H1 (cell line): ENCODE measurements around the gene WBP1L. TPM values are rescaled to one million over a fixed set of nuclear protein-coding genes. Genes with fewer than 3 reads are reported as not detected.
A peak's percentile ranks its signal among the peaks of the same experiment; 100 is the strongest.

Experiments
- CTCF ChIA-PET: fragments of 300-600 bp; sonication (Branson Sonifier 250); formaldehyde crosslinking; loops from one replicate; lab custom pipeline; 2021; ENCODE audit not compliant: partially characterized antibody; lab: Charles Lee
- POLR2A ChIA-PET: fragments of 300-600 bp; sonication (Branson Sonifier 250); formaldehyde crosslinking; loops from one replicate; lab custom pipeline; 2021; ENCODE audit warnings: inconsistent platforms; ENCODE audit not compliant: partially characterized antibody; lab: Charles Lee
- DNase-seq, 2 experiments: peaks; one replicate each; pipeline versions ENCODE4 v3.0.0 to v3.0.0-alpha.2; 2010 to 2022; ENCODE audit warnings: low spot score in 2 of 2, low read depth in 1 of 2, mixed read lengths in 1 of 2
- FAIRE-seq: peaks from 2 replicates; lab custom pipeline; 2011; peaks lifted over from hg19 to GRCh38; lab: Jason Lieb, UNC
- H2AFZ ChIP-seq: 2 replicates; pipeline ENCODE4 v1.8.1; 2012; ENCODE audit warnings: low read length, inconsistent platforms
- H2AK5ac ChIP-seq: 2 replicates; pipeline ENCODE4 v1.6.1; 2013; ENCODE audit warnings: low read depth, low read length
- H2BK120ac ChIP-seq: replicated peaks from 2 replicates; pipeline ENCODE3; 2013; ENCODE audit warnings: low read depth, low read length, inconsistent platforms
- H2BK12ac ChIP-seq: 2 replicates; pipeline ENCODE4 v1.6.1; 2013; ENCODE audit warnings: low read depth, low read length
- H2BK15ac ChIP-seq: 2 replicates; pipeline ENCODE4 v1.6.1; 2013; ENCODE audit warnings: low read length
- H2BK20ac ChIP-seq: 2 replicates; pipeline ENCODE4 v1.6.1; 2013; ENCODE audit warnings: low read length
- H2BK5ac ChIP-seq: 2 replicates; pipeline ENCODE4 v1.6.1; 2013; ENCODE audit warnings: low read depth, low read length
- H3K14ac ChIP-seq: 2 replicates; pipeline ENCODE4 v1.6.1; 2013; ENCODE audit warnings: inconsistent platforms; ENCODE audit not compliant: insufficient read length
- H3K18ac ChIP-seq: 2 replicates; pipeline ENCODE4 v1.6.1; 2013; ENCODE audit warnings: low read length; ENCODE audit errors: extremely low read depth
- H3K23ac ChIP-seq: 2 replicates; pipeline ENCODE4 v1.6.1; 2013; ENCODE audit warnings: inconsistent platforms; ENCODE audit not compliant: insufficient read length
- H3K23me2 ChIP-seq: 2 replicates; pipeline ENCODE4 v1.6.1; 2013; ENCODE audit warnings: low read depth, low read length
- H3K27ac ChIP-seq: 2 replicates; pipeline ENCODE4 v1.6.1; 2011; ENCODE audit warnings: low read depth, low read length, inconsistent platforms
- H3K27me3 ChIP-seq, 4 experiments: replicated peaks in 1 of 4; 1 replicate in 1 of 4; 2 replicates in 3 of 4; pipeline versions ENCODE4 v1.6.1 to v1.8.1; 2011 to 2013; ENCODE audit warnings: low read length in 3 of 4, mild to moderate bottlenecking in 3 of 4, inconsistent platforms in 2 of 4, mixed read lengths in 2 of 4, moderate library complexity in 1 of 4; ENCODE audit not compliant: control insufficient read depth in 3 of 4, insufficient read depth in 3 of 4; ENCODE audit errors: extremely low read depth in 1 of 4
- H3K36me3 ChIP-seq, 4 experiments: 2 replicates each; pipeline versions ENCODE4 v1.6.1 to v1.8.1; 2011 to 2013; ENCODE audit warnings: mild to moderate bottlenecking in 4 of 4, low read length in 3 of 4, moderate library complexity in 2 of 4, control low read depth in 1 of 4, inconsistent platforms in 1 of 4; ENCODE audit not compliant: insufficient read depth in 4 of 4, control insufficient read depth in 2 of 4
- H3K4ac ChIP-seq: replicated peaks from 2 replicates; pipeline ENCODE3; 2013; ENCODE audit warnings: low read length, low read depth, mixed read lengths, inconsistent platforms; ENCODE audit not compliant: insufficient read length
- H3K4me1 ChIP-seq, 4 experiments: replicated peaks in 1 of 4; 1 replicate in 1 of 4; 2 replicates in 3 of 4; pipeline versions ENCODE4 v1.6.1 to v1.8.1; 2011 to 2013; ENCODE audit warnings: low read length in 3 of 4, inconsistent platforms in 2 of 4, mixed read lengths in 1 of 4; ENCODE audit not compliant: insufficient read depth in 4 of 4, control insufficient read depth in 3 of 4
- H3K4me2 ChIP-seq, 2 experiments: 2 replicates each; pipeline versions ENCODE4 v1.6.1 to v1.8.1; 2011 to 2013; ENCODE audit warnings: low read depth in 2 of 2, low read length in 2 of 2, control low read depth in 1 of 2, inconsistent platforms in 1 of 2, mild to moderate bottlenecking in 1 of 2; ENCODE audit not compliant: insufficient read depth in 1 of 2
- H3K4me3 ChIP-seq, 4 experiments: fragments of 200-600, 300-600 bp in 1 of 4; sonication (generic), shearing (Covaris generic), sonication (Bioruptor Twin) in 1 of 4; 2 replicates each; pipeline versions ENCODE4 v1.5.1 to v1.8.1; 2011 to 2016; ENCODE audit warnings: low read length in 4 of 4, low read depth in 3 of 4, control low read depth in 2 of 4, inconsistent platforms in 2 of 4, mild to moderate bottlenecking in 2 of 4, mixed read lengths in 1 of 4, moderate library complexity in 1 of 4; ENCODE audit not compliant: insufficient read depth in 2 of 4; ENCODE audit errors: extremely low read depth in 1 of 4
- H3K56ac ChIP-seq: replicated peaks from 2 replicates; pipeline ENCODE3; 2013; ENCODE audit warnings: low read depth, mild to moderate bottlenecking, mixed read lengths, low read length, inconsistent platforms; ENCODE audit not compliant: insufficient read length
- H3K79me1 ChIP-seq: 2 replicates; pipeline ENCODE4 v1.6.1; 2013; ENCODE audit warnings: low read depth, low read length, control low read depth
- H3K79me2 ChIP-seq, 2 experiments: 2 replicates each; pipeline versions ENCODE4 v1.6.1 to v1.8.1; 2012 to 2013; ENCODE audit warnings: low read length in 2 of 2, mild to moderate bottlenecking in 2 of 2, inconsistent platforms in 1 of 2; ENCODE audit not compliant: insufficient read depth in 2 of 2, control insufficient read depth in 1 of 2
- H3K9ac ChIP-seq, 4 experiments: replicated peaks in 1 of 4; 1 replicate in 1 of 4; 2 replicates in 3 of 4; pipeline versions ENCODE4 v1.6.1 to v1.8.1; 2011 to 2013; ENCODE audit warnings: low read depth in 3 of 4, low read length in 3 of 4, control low read depth in 2 of 4, mild to moderate bottlenecking in 2 of 4, moderate library complexity in 2 of 4, inconsistent platforms in 1 of 4; ENCODE audit errors: extremely low read depth in 1 of 4
- H3K9me3 ChIP-seq, 2 experiments: 2 replicates each; pipeline versions ENCODE4 v1.6.1 to v1.8.1; 2012 to 2013; ENCODE audit warnings: mild to moderate bottlenecking in 2 of 2, moderate library complexity in 2 of 2, control low read depth in 1 of 2, inconsistent platforms in 1 of 2, low read depth in 1 of 2, low read length in 1 of 2, mixed read lengths in 1 of 2; ENCODE audit not compliant: insufficient read depth in 2 of 2
- H4K20me1 ChIP-seq, 2 experiments: replicated peaks in 1 of 2; 2 replicates each; pipeline versions ENCODE3 to v1.8.1; 2011 to 2013; ENCODE audit warnings: inconsistent platforms in 2 of 2, low read length in 2 of 2, mild to moderate bottlenecking in 1 of 2; ENCODE audit not compliant: insufficient read depth in 2 of 2, control insufficient read depth in 1 of 2
- H4K5ac ChIP-seq: 2 replicates; pipeline ENCODE4 v1.6.1; 2013; ENCODE audit warnings: low read length, low read depth, mixed read lengths, inconsistent platforms; ENCODE audit not compliant: insufficient read length
- H4K8ac ChIP-seq: 2 replicates; pipeline ENCODE4 v1.8.0; 2013; ENCODE audit warnings: mild to moderate bottlenecking, moderate library complexity, low read length, inconsistent platforms; ENCODE audit not compliant: insufficient read depth; ENCODE audit errors: extremely low read depth
- H4K91ac ChIP-seq: replicated peaks from 2 replicates; pipeline ENCODE3; 2013; ENCODE audit warnings: low read length, mixed read lengths, inconsistent platforms; ENCODE audit not compliant: insufficient read length
- CHD2 ChIP-seq: IDR thresholded peaks from 2 replicates; pipeline ENCODE4 v1.6.1; 2012; ENCODE audit warnings: low read length, improper control_type of control experiment
- CREB1 ChIP-seq: IDR thresholded peaks from 2 replicates; pipeline ENCODE4 v1.6.1; 2012; ENCODE audit warnings: inconsistent platforms
- JUND ChIP-seq: IDR thresholded peaks from 2 replicates; pipeline ENCODE4 v1.6.1; 2011; ENCODE audit warnings: mild to moderate bottlenecking, improper control_type of control experiment, low read length
- RAD21 ChIP-seq, 2 experiments: IDR thresholded peaks in 1 of 2; conservative IDR thresholded peaks in 1 of 2; 2 replicates each; pipeline ENCODE4 v1.6.1; 2011; ENCODE audit warnings: low read depth in 2 of 2, low read length in 2 of 2, improper control_type of control experiment in 1 of 2, inconsistent platforms in 1 of 2, mild to moderate bottlenecking in 1 of 2, moderate library complexity in 1 of 2
- WGBS, 2 experiments: shearing (Covaris generic) in 1 of 2; methylation state at CpG; one replicate each; pipeline versions ENCODE4 v1.1.6 to v1.1.7; 2013 to 2015; ENCODE audit warnings: low lambda C conversion rate in 2 of 2, mixed read lengths in 2 of 2, inconsistent platforms in 1 of 2, low coverage in 1 of 2, missing lambda C conversion rate in 1 of 2; ENCODE audit not compliant: insufficient replicate concordance in 2 of 2, insufficient coverage in 1 of 2, insufficient read length in 1 of 2; ENCODE audit errors: extremely low coverage in 1 of 2, missing lambda C conversion rate in 1 of 2; 5-methylcytosine and 5-hydroxymethylcytosine counted together
- polyA plus RNA-seq, 7 experiments: library from polyadenylated mRNA; depleted of rRNA in 3 of 7; stranded (reverse) in 5 of 7; unstranded in 2 of 7; fragments of >200 nt in 5 of 7; fragments of 200-250 nt in 2 of 7; gene quantifications; 1 replicate in 5 of 7; 2 replicates in 1 of 7; 4 replicates in 1 of 7; pipeline versions ENCODE4 v1.2.1 to v1.2.3, GENCODE V29; 2011 to 2013; ENCODE audit warnings: missing spikeins in 2 of 7, mixed read lengths in 2 of 7
- total RNA-seq: library from RNA; stranded (reverse); fragmentation: NEBNext Ultra II Directional; extraction: Animal tissue kit (Norgen Biotek cat#: 25700); gene quantifications from 2 replicates; pipeline ENCODE4 v1.2.1, GENCODE V29; 2021
- TF ChIP-seq, protein P1 (sequence below), 3 experiments: IDR thresholded peaks; 1 replicate in 2 of 3; 2 replicates in 1 of 3; pipeline versions ENCODE4 v1.5.1 to v1.6.1; 2011; ENCODE audit warnings: low read length in 3 of 3, mild to moderate bottlenecking in 3 of 3, inconsistent platforms in 2 of 3, low read depth in 1 of 3, moderate library complexity in 1 of 3; ENCODE audit not compliant: insufficient read depth in 1 of 3; ENCODE audit errors: control extremely low read depth in 1 of 3
- TF ChIP-seq, protein P2 (sequence below): IDR thresholded peaks from 2 replicates; pipeline ENCODE4 v1.6.1; 2012; ENCODE audit warnings: inconsistent platforms

Gene WBP1L
- total and polyA plus RNA-seq, 2 of the 8 experiments (the other 6 are each of a cell fraction or from before 2014, with no cell fraction given) = 26.6 to 29.9 TPM

DNA sequence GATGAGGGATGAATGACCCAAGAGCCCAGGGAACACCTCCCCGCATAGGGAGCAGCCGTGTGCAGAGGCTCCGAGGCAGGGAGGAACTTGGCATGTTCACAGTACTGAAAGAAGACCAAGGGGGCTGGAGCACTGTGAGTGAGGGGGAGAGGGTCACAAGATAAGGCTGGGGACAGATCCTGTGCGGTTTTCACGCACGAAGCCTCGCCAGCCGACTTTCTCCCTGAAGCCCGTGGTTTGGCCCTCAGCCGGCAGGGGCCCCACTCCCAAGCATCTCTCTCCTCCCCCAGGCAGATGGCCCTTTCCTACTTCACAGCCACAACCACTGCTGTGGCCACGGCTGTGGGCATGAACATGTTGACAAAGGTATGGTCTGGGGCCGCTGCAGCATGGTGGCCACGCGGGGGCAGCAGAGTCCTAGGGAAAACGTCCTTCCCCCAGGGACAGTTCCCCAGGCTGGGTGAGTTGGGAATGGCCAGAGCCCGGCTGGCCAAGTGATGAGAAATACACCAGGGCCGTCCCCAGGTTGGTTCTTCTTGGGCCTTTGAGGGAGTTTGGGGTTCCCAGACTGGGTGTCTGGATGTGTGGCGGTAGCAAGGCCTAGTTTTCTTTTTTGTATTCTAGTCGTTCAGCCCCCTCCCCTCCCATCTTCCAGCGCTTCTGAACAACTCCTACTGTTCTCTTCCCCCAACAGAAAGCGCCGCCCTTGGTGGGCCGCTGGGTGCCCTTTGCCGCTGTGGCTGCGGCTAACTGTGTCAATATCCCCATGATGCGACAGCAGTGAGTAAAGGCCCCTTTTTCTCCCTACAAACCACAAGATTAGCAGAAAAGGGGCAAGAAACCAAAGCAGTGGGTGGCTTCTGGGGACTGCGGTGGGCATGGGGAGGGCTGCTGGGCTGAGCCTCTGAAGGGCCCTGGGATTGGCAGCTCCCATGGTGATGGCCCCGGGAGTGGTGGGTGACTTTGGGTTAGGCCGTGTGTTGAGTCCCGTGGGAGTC lies 14.4 kb upstream of the WBP1L start:
- CTCF ChIA-PET = interaction anchor here (0.7 to 2.5 kb wide), 11 partner anchors 10 to 172 kb away, joined by 3 to 11 read pairs (median 3); partner anchors contain the start of genes ARL3, SFXN2 and WBP1L
- Histone ChIP-seq H3K9ac (no peak overlapping the region), H3K4ac (no peak overlapping the region), H4K20me1 (peaks cover 0 to 3% of the 10 kb centered on the region in 2 experiments), H3K27me3 (no peaks in the 10 kb centered on the region), H3K36me3 (peaks cover 20 to 62% (median 42%) of the 10 kb centered on the region in 4 experiments), H3K4me2 (no peak overlapping the region), H4K8ac (no peak overlapping the region; the same call in 1 of the 2 replicates), H2BK5ac (no peak overlapping the region), H4K5ac (no peak overlapping the region), H4K91ac (no peak overlapping the region), H3K14ac (no peak overlapping the region), H3K79me1 (no peaks in the 10 kb centered on the region), H3K18ac (no peak overlapping the region), H2BK15ac (no peak overlapping the region), H2AFZ (no peak overlapping the region), H3K56ac (no peak overlapping the region), H2BK20ac (no peak overlapping the region), H3K23ac (no peak overlapping the region), H3K4me3 (no peak overlapping the region), H3K9me3 (no peaks in the 10 kb centered on the region), H3K79me2 (peaks cover 0 to 6% of the 10 kb centered on the region in 2 experiments; a peak in 2 of 4 replicates), H2AK5ac (no peak overlapping the region), H3K4me1 (no peaks in the 10 kb centered on the region), H3K27ac (0 out of 2 replicates have a peak overlapping the region, but pooled peaks have one; percentile 1), H2BK12ac (0 out of 2 replicates have a peak overlapping the region, but pooled peaks have one; percentile 27), H3K23me2 (no peaks in the 10 kb centered on the region), H2BK120ac (no peak overlapping the region)
- WGBS, 2 experiments = 71% methylated on average over 23 of the region's 30 CpGs; no CpG with 5 or more reads in 1 of the 2 experiments
- FAIRE-seq = peak; percentile 42
- peak in 1 of 2 experiments; percentile 97 for DNase-seq
- POLR2A ChIA-PET = interaction anchor here (0.7 to 6.0 kb wide), 4 partner anchors 10 to 15 kb away, joined by 3 to 53 read pairs (median 3); partner anchors contain the start of genes ARL3 and SFXN2
- TF ChIP-seq RAD21 (IDR thresholded peaks at IDR 0.05 in 1 of 2, conservative IDR thresholded peaks at IDR 0.05 in 1 of 2; ENCODE audit: low read depth in 2 of 2, low read length in 2 of 2) = peak; percentile 94 to 98
- no peak for TF ChIP-seq CHD2
- TF ChIP-seq, protein P1, sequence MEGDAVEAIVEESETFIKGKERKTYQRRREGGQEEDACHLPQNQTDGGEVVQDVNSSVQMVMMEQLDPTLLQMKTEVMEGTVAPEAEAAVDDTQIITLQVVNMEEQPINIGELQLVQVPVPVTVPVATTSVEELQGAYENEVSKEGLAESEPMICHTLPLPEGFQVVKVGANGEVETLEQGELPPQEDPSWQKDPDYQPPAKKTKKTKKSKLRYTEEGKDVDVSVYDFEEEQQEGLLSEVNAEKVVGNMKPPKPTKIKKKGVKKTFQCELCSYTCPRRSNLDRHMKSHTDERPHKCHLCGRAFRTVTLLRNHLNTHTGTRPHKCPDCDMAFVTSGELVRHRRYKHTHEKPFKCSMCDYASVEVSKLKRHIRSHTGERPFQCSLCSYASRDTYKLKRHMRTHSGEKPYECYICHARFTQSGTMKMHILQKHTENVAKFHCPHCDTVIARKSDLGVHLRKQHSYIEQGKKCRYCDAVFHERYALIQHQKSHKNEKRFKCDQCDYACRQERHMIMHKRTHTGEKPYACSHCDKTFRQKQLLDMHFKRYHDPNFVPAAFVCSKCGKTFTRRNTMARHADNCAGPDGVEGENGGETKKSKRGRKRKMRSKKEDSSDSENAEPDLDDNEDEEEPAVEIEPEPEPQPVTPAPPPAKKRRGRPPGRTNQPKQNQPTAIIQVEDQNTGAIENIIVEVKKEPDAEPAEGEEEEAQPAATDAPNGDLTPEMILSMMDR (IDR thresholded peaks at IDR 0.05; ENCODE audit: control extremely low read depth in 1 of 3, insufficient read depth in 1 of 3, low read depth in 1 of 3, low read length in 3 of 3) = peak; percentile 90 to 97 (median 97)
- no peak; the same call in 1 of the 2 replicates for TF ChIP-seq CREB1
- TF ChIP-seq, protein P2, sequence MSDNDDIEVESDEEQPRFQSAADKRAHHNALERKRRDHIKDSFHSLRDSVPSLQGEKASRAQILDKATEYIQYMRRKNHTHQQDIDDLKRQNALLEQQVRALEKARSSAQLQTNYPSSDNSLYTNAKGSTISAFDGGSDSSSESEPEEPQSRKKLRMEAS = peak; percentile 61
- 0 out of 2 replicates have a peak, but pooled peaks have one; percentile 17 for TF ChIP-seq JUND
